Measurements from ENCODE around the gene GRWD1.

GRWD1 gene

GRCh38 chr19:48403606-48404005 lies 42.2 kb upstream of the GRWD1 start:
- H3K4me2 ChIP-seq (ENCODE audit: low read length): no peak overlapping the region
- no peaks in the 10 kb centered on the region for H3K9me3 ChIP-seq (ENCODE audit: control insufficient read depth, low read length)
- H3K27ac ChIP-seq: no peak overlapping the region
- H2AFZ ChIP-seq: peak overlapping the region; percentile 67
- no peak overlapping the region for H3K9ac ChIP-seq
- no peaks in the 10 kb centered on the region for H3K36me3 ChIP-seq (ENCODE audit: control insufficient read depth, insufficient read depth, low read length)
- H3K27me3 ChIP-seq (ENCODE audit: control insufficient read depth, insufficient read depth, low read length): no peaks in the 10 kb centered on the region
- no peaks in the 10 kb centered on the region for H3K79me2 ChIP-seq
- H3K4me3 ChIP-seq (ENCODE audit: low read depth, low read length): no peak overlapping the region
- TF ChIP-seq, protein P1, sequence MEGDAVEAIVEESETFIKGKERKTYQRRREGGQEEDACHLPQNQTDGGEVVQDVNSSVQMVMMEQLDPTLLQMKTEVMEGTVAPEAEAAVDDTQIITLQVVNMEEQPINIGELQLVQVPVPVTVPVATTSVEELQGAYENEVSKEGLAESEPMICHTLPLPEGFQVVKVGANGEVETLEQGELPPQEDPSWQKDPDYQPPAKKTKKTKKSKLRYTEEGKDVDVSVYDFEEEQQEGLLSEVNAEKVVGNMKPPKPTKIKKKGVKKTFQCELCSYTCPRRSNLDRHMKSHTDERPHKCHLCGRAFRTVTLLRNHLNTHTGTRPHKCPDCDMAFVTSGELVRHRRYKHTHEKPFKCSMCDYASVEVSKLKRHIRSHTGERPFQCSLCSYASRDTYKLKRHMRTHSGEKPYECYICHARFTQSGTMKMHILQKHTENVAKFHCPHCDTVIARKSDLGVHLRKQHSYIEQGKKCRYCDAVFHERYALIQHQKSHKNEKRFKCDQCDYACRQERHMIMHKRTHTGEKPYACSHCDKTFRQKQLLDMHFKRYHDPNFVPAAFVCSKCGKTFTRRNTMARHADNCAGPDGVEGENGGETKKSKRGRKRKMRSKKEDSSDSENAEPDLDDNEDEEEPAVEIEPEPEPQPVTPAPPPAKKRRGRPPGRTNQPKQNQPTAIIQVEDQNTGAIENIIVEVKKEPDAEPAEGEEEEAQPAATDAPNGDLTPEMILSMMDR (IDR thresholded peaks at IDR 0.05): no peak
- no peaks in the 10 kb centered on the region for H3K4me1 ChIP-seq

- TF ChIP-seq, protein P1 (IDR thresholded peaks at IDR 0.05): no peak
Observed at GRCh38 chr19:48405010-48405659, 40.6 kb upstream of the GRWD1 start.

GRCh38 chr19:48405850-48406249 lies 39.9 kb upstream of the GRWD1 start:
- Histone ChIP-seq H3K36me3 (ENCODE audit: control insufficient read depth, insufficient read depth, low read length) (no peaks in the 10 kb centered on the region), H3K4me1 (no peaks in the 10 kb centered on the region), H3K9me3 (ENCODE audit: control insufficient read depth, low read length) (no peaks in the 10 kb centered on the region), H3K4me2 (ENCODE audit: low read length) (no peak overlapping the region), H3K4me3 (ENCODE audit: low read depth, low read length) (no peak overlapping the region), H3K79me2 (no peaks in the 10 kb centered on the region), H3K9ac (no peak overlapping the region), H3K27ac (no peak overlapping the region), H3K27me3 (ENCODE audit: control insufficient read depth, insufficient read depth, low read length) (no peaks in the 10 kb centered on the region), H2AFZ (no peak overlapping the region)
- TF ChIP-seq, protein P1 (IDR thresholded peaks at IDR 0.05): no peak

More at GRCh38 chr19:48405010-48405659, 40.6 kb upstream of the GRWD1 start:
- H3K36me3 ChIP-seq (ENCODE audit: control insufficient read depth, insufficient read depth, low read length): no peaks in the 10 kb centered on the region
- H3K9me3 ChIP-seq (ENCODE audit: control insufficient read depth, low read length): no peaks in the 10 kb centered on the region
- H3K4me3 ChIP-seq (ENCODE audit: low read depth, low read length): no peak overlapping the region
- H3K27ac ChIP-seq: no peak overlapping the region
- H3K4me2 ChIP-seq (ENCODE audit: low read length): no peak overlapping the region
- no peak overlapping the region for H3K9ac ChIP-seq
- no peaks in the 10 kb centered on the region for H3K27me3 ChIP-seq (ENCODE audit: control insufficient read depth, insufficient read depth, low read length)
- H2AFZ ChIP-seq: no peak overlapping the region
- no peaks in the 10 kb centered on the region for H3K4me1 ChIP-seq
- no peaks in the 10 kb centered on the region for H3K79me2 ChIP-seq

GRCh38 chr19:48413879-48414587 lies 31.8 kb upstream of the GRWD1 start:
- no peaks in the 10 kb centered on the region for H3K36me3 ChIP-seq (ENCODE audit: control insufficient read depth, insufficient read depth, low read length)
- H3K79me2 ChIP-seq: no peaks in the 10 kb centered on the region
- H3K4me3 ChIP-seq (ENCODE audit: low read depth, low read length): no peak overlapping the region
- H3K27me3 ChIP-seq (ENCODE audit: control insufficient read depth, insufficient read depth, low read length): no peaks in the 10 kb centered on the region
- no peak overlapping the region for H3K9ac ChIP-seq
- no peaks in the 10 kb centered on the region for H3K9me3 ChIP-seq (ENCODE audit: control insufficient read depth, low read length)
- TF ChIP-seq, protein P1 (IDR thresholded peaks at IDR 0.05): no peak
- H3K27ac ChIP-seq: no peak overlapping the region
- no peaks in the 10 kb centered on the region for H3K4me1 ChIP-seq
- no peak overlapping the region for H3K4me2 ChIP-seq (ENCODE audit: low read length)
- H2AFZ ChIP-seq: no peak overlapping the region

All from parathyroid adenoma (tissue), 2 donors.